Endodermal cell (in vitro differentiated cells): ENCODE results near the gene OPRD1. TPM values are rescaled to one million over a fixed set of nuclear protein-coding genes. Genes with fewer than 3 reads are reported as not detected.

ENCODE experiments used
- DNase-seq: peaks from one replicate; pipeline ENCODE4 v3.0.0-alpha.2; 2017
- H3K27ac ChIP-seq: 2 replicates; pipeline ENCODE4 v1.5.1; 2013; ENCODE audit warnings: mild to moderate bottlenecking, low read depth, low read length, moderate library complexity
- H3K27me3 ChIP-seq: 2 replicates; pipeline ENCODE4 v1.6.1; 2013; ENCODE audit warnings: mild to moderate bottlenecking, low read length, moderate library complexity; ENCODE audit not compliant: insufficient read depth, control insufficient read depth, poor library complexity, severe bottlenecking
- H3K36me3 ChIP-seq: 2 replicates; pipeline ENCODE4 v1.7.0; 2013; ENCODE audit warnings: mild to moderate bottlenecking, low read length, moderate library complexity; ENCODE audit not compliant: control insufficient read depth, insufficient read depth
- H3K4me1 ChIP-seq: one replicate; pipeline ENCODE4 v1.7.0; 2013; ENCODE audit warnings: low read length; ENCODE audit not compliant: control insufficient read depth, insufficient read depth
- H3K4me3 ChIP-seq: 2 replicates; pipeline ENCODE4 v1.5.1; 2013; ENCODE audit warnings: mild to moderate bottlenecking, low read length, moderate library complexity
- H3K9ac ChIP-seq: 2 replicates; pipeline ENCODE4 v1.6.1; 2013; ENCODE audit warnings: mild to moderate bottlenecking, low read length, moderate library complexity; ENCODE audit not compliant: poor library complexity, severe bottlenecking; ENCODE audit errors: extremely low read depth
- H3K9me3 ChIP-seq: 2 replicates; pipeline ENCODE4 v1.6.1; 2013; ENCODE audit warnings: mild to moderate bottlenecking, low read length, moderate library complexity; ENCODE audit not compliant: control insufficient read depth
- H3K27ac Mint-ChIP-seq: 2 replicates; pipeline ENCODE4 v1.8.0; 2020; ENCODE audit warnings: mixed read lengths
- H3K27me3 Mint-ChIP-seq: 2 replicates; pipeline ENCODE4 v1.8.0; 2021; ENCODE audit warnings: mild to moderate bottlenecking, mixed read lengths; ENCODE audit not compliant: insufficient read depth
- H3K36me3 Mint-ChIP-seq: 2 replicates; pipeline ENCODE4 v1.8.0; 2020; ENCODE audit warnings: low read depth, mixed read lengths
- H3K4me1 Mint-ChIP-seq: 2 replicates; pipeline ENCODE4 v1.8.0; 2020; ENCODE audit warnings: mixed read lengths
- H3K4me3 Mint-ChIP-seq: 2 replicates; pipeline ENCODE4 v1.8.0; 2020; ENCODE audit warnings: mild to moderate bottlenecking, moderate library complexity, mixed read lengths
- H3K9me3 Mint-ChIP-seq: 2 replicates; pipeline ENCODE4 v1.8.0; 2020; ENCODE audit warnings: mild to moderate bottlenecking, mixed read lengths
- CTCF ChIP-seq: fragments of 200-600 bp; sonication (generic); conservative IDR thresholded peaks from 2 replicates; pipeline ENCODE4 v1.5.0; 2021; ENCODE audit warnings: antibody characterized with exemption, mild to moderate bottlenecking
- WGBS, 2 experiments: methylation state at CpG; one replicate each; pipeline versions ENCODE4 v1.1.5 to v1.1.7; 2013; ENCODE audit warnings: missing lambda C conversion rate in 2 of 2, mixed read lengths in 1 of 2; ENCODE audit not compliant: insufficient coverage in 1 of 2, insufficient read length in 1 of 2; 5-methylcytosine and 5-hydroxymethylcytosine counted together
- total RNA-seq, 2 donors: library from RNA; stranded (reverse); fragmentation: NEBNext Ultra II Directional in 1 of 2; extraction: Animal tissue kit (Norgen Biotek cat#: 25700) in 1 of 2; gene quantifications; 2 replicates in 1 of 2; 3 replicates in 1 of 2; pipeline ENCODE4 v1.2.1, GENCODE V29; 2021

OPRD1 gene
- total RNA-seq, 2 donors from 2014 or later = 0.55 to 0.75 TPM

- Histone ChIP-seq H3K9ac (no peak overlapping the region), H3K36me3 (no peaks in the 10 kb centered on the region), H3K4me3 (no peak overlapping the region), H3K27me3 (no peaks in the 10 kb centered on the region), H3K9me3 (no peaks in the 10 kb centered on the region), H3K27ac (no peak overlapping the region), H3K4me1 (no peaks in the 10 kb centered on the region)
- peak overlapping the region; percentile 24 for H3K27ac Mint-ChIP-seq
- no peak for DNase-seq
- peaks cover 17% of the 10 kb centered on the region for H3K4me1 Mint-ChIP-seq
- H3K36me3 Mint-ChIP-seq = no peaks in the 10 kb centered on the region
- H3K4me3 Mint-ChIP-seq = no peak overlapping the region
- WGBS, 2 experiments = 83 to 84% methylated on average over 1 to 3 of the region's 3 CpGs
- peaks cover 1% of the 10 kb centered on the region for H3K27me3 Mint-ChIP-seq
- H3K9me3 Mint-ChIP-seq = no peaks in the 10 kb centered on the region
- TF ChIP-seq CTCF = no peak
These were observed 30.0 kb upstream of the OPRD1 start for GRCh38 chr1:28782011-28782410.

- Histone ChIP-seq H3K9me3 (no peaks in the 10 kb centered on the region), H3K27ac (no peak overlapping the region), H3K36me3 (no peaks in the 10 kb centered on the region), H3K27me3 (no peaks in the 10 kb centered on the region), H3K4me3 (no peak overlapping the region), H3K4me1 (no peaks in the 10 kb centered on the region), H3K9ac (no peak overlapping the region)
- Mint-ChIP-seq H3K4me3 (no peak overlapping the region), H3K27me3 (peaks cover 1% of the 10 kb centered on the region), H3K36me3 (no peaks in the 10 kb centered on the region), H3K9me3 (no peaks in the 10 kb centered on the region), H3K4me1 (peaks cover 17% of the 10 kb centered on the region), H3K27ac (no peak overlapping the region)
- DNase-seq = no peak
- 100% methylated on average over 2 of the region's 2 CpGs; no CpG with 5 or more reads in 1 of the 2 experiments for WGBS, 2 experiments
- no peak for TF ChIP-seq CTCF
These were observed 28.6 kb upstream of the OPRD1 start for GRCh38 chr1:28783363-28783762.

- H3K27me3 ChIP-seq = no peaks in the 10 kb centered on the region
- Mint-ChIP-seq H3K36me3 (no peaks in the 10 kb centered on the region), H3K9me3 (no peaks in the 10 kb centered on the region), H3K27me3 (peaks cover 5% of the 10 kb centered on the region), H3K27ac (no peak overlapping the region), H3K4me1 (peaks cover 10% of the 10 kb centered on the region), H3K4me3 (no peak overlapping the region)
- no peaks in the 10 kb centered on the region for H3K9me3 ChIP-seq
- H3K4me3 ChIP-seq = no peak overlapping the region
- no peak for TF ChIP-seq CTCF
- H3K4me1 ChIP-seq = no peaks in the 10 kb centered on the region
- H3K27ac ChIP-seq = no peak overlapping the region
- H3K36me3 ChIP-seq = no peaks in the 10 kb centered on the region
- DNase-seq = no peak
- H3K9ac ChIP-seq = no peak overlapping the region
- 93 to 96% methylated on average over 9 of the region's 9 CpGs for WGBS, 2 experiments
These were observed 22.6 kb upstream of the OPRD1 start for GRCh38 chr1:28789412-28789811.
